HPDE6-E6E7 (cell line): ENCODE data around the gene UBE2QL1.

ENCODE experiments used
- DNase-seq: peaks from one replicate; pipeline ENCODE4 v3.0.0; 2011; ENCODE audit warnings: missing footprints; ENCODE audit errors: extremely low spot score

UBE2QL1 gene

GRCh38 chr5:6448622-6449464 lies at the start of gene UBE2QL1:
TSS of gene UBE2QL1 (plus strand) at chr5:6448859. CDS start at chr5:6448894, 35 bp downstream.
- DNase-seq: no peak

GRCh38 chr5:6399980-6400910 lies 48.4 kb upstream of the UBE2QL1 start:
- DNase-seq: peak; percentile 56

- DNase-seq: no peak
Observed at GRCh38 chr5:6401410-6401809, 47.2 kb upstream of the UBE2QL1 start.

- DNase-seq: no peak
Observed at GRCh38 chr5:6402939-6403338, 45.7 kb upstream of the UBE2QL1 start.

- no peak for DNase-seq
Observed at GRCh38 chr5:6403416-6403815, 45.2 kb upstream of the UBE2QL1 start.

- DNase-seq: no peak
Observed at GRCh38 chr5:6404129-6404528, 44.5 kb upstream of the UBE2QL1 start.

GRCh38 chr5:6405591-6405990 lies 43.1 kb upstream of the UBE2QL1 start:
- no peak for DNase-seq

GRCh38 chr5:6407558-6408259 lies 41.0 kb upstream of the UBE2QL1 start:
- DNase-seq: no peak

GRCh38 chr5:6408260-6408596 lies 40.4 kb upstream of the UBE2QL1 start:
- no peak for DNase-seq

- no peak for DNase-seq
Observed at GRCh38 chr5:6408627-6409446, 39.8 kb upstream of the UBE2QL1 start.

- DNase-seq: no peak
Observed at GRCh38 chr5:6410421-6410820, 38.2 kb upstream of the UBE2QL1 start.

GRCh38 chr5:6411141-6411540 lies 37.5 kb upstream of the UBE2QL1 start:
- no peak for DNase-seq

GRCh38 chr5:6412811-6413210 lies 35.8 kb upstream of the UBE2QL1 start:
- DNase-seq: no peak

GRCh38 chr5:6417657-6418056 lies 31.0 kb upstream of the UBE2QL1 start:
- no peak for DNase-seq

GRCh38 chr5:6418679-6419276 lies 29.9 kb upstream of the UBE2QL1 start:
- no peak for DNase-seq

GRCh38 chr5:6419340-6419852 lies 29.3 kb upstream of the UBE2QL1 start:
- DNase-seq: no peak

GRCh38 chr5:6423327-6424109 lies 25.1 kb upstream of the UBE2QL1 start:
- no peak for DNase-seq

GRCh38 chr5:6424110-6424659 lies 24.5 kb upstream of the UBE2QL1 start:
- DNase-seq: no peak

- DNase-seq: no peak
Observed at GRCh38 chr5:6424700-6425099, 24.0 kb upstream of the UBE2QL1 start.

- no peak for DNase-seq
Observed at GRCh38 chr5:6427694-6428093, 21.0 kb upstream of the UBE2QL1 start.
